HL-60 (cell line): Measurements from ENCODE around the gene FAM177B.

Experiments
- GABPA ChIP-seq: IDR thresholded peaks from 2 replicates; pipeline ENCODE4 v1.6.1; 2012; ENCODE audit warnings: low read depth
- TF ChIP-seq, protein P1 (sequence below): IDR thresholded peaks from 2 replicates; pipeline ENCODE4 v1.6.1; 2012; ENCODE audit warnings: low read depth; ENCODE audit not compliant: insufficient replicate concordance
- TF ChIP-seq, protein P2 (sequence below): IDR thresholded peaks from one replicate; pipeline ENCODE4 v1.5.1; 2011; ENCODE audit warnings: low read length, control low read depth, inconsistent platforms; ENCODE audit not compliant: insufficient read depth

DNA sequence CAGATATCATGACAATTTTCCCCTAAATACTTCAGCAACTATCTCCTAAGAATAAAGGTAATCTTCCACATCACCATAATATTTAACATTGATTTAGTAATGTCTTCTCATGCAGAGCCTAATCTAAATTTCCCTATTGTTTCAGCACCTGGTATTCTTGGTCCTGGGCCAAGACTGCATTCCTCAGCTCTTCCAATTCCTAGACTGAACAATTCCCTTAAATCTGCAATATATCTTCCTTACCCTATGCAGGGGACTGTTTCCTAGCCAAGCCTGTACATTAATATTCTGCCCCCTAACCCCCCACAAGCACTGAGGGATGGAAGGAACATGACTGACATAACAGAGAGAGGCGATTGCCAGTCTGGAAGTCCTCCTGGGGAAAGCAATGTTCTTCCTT is 49.1 kb downstream of the FAM177B start:
- TF ChIP-seq, protein P1, sequence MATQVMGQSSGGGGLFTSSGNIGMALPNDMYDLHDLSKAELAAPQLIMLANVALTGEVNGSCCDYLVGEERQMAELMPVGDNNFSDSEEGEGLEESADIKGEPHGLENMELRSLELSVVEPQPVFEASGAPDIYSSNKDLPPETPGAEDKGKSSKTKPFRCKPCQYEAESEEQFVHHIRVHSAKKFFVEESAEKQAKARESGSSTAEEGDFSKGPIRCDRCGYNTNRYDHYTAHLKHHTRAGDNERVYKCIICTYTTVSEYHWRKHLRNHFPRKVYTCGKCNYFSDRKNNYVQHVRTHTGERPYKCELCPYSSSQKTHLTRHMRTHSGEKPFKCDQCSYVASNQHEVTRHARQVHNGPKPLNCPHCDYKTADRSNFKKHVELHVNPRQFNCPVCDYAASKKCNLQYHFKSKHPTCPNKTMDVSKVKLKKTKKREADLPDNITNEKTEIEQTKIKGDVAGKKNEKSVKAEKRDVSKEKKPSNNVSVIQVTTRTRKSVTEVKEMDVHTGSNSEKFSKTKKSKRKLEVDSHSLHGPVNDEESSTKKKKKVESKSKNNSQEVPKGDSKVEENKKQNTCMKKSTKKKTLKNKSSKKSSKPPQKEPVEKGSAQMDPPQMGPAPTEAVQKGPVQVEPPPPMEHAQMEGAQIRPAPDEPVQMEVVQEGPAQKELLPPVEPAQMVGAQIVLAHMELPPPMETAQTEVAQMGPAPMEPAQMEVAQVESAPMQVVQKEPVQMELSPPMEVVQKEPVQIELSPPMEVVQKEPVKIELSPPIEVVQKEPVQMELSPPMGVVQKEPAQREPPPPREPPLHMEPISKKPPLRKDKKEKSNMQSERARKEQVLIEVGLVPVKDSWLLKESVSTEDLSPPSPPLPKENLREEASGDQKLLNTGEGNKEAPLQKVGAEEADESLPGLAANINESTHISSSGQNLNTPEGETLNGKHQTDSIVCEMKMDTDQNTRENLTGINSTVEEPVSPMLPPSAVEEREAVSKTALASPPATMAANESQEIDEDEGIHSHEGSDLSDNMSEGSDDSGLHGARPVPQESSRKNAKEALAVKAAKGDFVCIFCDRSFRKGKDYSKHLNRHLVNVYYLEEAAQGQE = no peak
- TF ChIP-seq, protein P2, sequence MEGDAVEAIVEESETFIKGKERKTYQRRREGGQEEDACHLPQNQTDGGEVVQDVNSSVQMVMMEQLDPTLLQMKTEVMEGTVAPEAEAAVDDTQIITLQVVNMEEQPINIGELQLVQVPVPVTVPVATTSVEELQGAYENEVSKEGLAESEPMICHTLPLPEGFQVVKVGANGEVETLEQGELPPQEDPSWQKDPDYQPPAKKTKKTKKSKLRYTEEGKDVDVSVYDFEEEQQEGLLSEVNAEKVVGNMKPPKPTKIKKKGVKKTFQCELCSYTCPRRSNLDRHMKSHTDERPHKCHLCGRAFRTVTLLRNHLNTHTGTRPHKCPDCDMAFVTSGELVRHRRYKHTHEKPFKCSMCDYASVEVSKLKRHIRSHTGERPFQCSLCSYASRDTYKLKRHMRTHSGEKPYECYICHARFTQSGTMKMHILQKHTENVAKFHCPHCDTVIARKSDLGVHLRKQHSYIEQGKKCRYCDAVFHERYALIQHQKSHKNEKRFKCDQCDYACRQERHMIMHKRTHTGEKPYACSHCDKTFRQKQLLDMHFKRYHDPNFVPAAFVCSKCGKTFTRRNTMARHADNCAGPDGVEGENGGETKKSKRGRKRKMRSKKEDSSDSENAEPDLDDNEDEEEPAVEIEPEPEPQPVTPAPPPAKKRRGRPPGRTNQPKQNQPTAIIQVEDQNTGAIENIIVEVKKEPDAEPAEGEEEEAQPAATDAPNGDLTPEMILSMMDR = no peak
- no peak for TF ChIP-seq GABPA
